Measurements from ENCODE around the gene BET1L. TPM values are rescaled to one million over a fixed set of nuclear protein-coding genes. Genes with fewer than 3 reads are reported as not detected.

Gene BET1L
- total and polyA plus RNA-seq, 2 experiments from 2014 or later = 19.5 to 22.8 TPM

DNA sequence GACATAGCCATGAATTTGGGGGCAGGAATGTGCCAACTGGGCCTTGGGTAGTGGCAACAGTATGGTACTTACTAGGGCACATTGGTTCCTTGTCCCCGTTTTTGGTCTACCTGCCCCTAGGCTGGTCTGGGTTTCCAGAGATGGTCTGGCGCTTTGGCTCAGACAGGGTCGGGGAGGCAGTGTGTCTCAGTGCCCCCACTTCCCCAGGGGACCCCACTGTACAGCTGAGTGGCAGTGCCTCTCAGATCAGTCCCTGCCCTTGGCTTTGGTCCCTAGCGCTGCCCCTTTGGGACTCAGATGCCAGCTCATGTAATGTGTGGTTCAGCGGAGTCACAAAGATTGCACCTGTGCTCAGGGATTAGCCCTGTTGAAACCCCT, 3.6 kb upstream of the BET1L start:
- H3K27ac ChIP-seq (ENCODE audit: low read depth) = no peak overlapping the region
- peaks cover 13% of the 10 kb centered on the region for H3F3A ChIP-seq (replicated peaks; ENCODE audit: low read depth)
- TF ChIP-seq ZNF331 (CRISPR knock-in tag; IDR thresholded peaks at IDR 0.05; ENCODE audit: low read depth) (no peak), POLR2AphosphoS5 (IDR thresholded peaks at IDR 0.05; ENCODE audit: low read depth) (no peak), NANOG (IDR thresholded peaks at IDR 0.05; ENCODE audit: borderline replicate concordance) (no peak), CTCF (conservative IDR thresholded peaks at IDR 0.05; ENCODE audit: low read depth in 2 of 2) (no peak), CREB1 (CRISPR knock-in tag; IDR thresholded peaks at IDR 0.05; ENCODE audit: low read depth) (no peak), EZH2 (IDR thresholded peaks at IDR 0.05; ENCODE audit: low read depth, unreplicated experiment) (no peak), EZH2phosphoT487 (IDR thresholded peaks at IDR 0.05; ENCODE audit: unreplicated experiment) (no peak), REST (IDR thresholded peaks at IDR 0.05; ENCODE audit: unreplicated experiment) (no peak), ETS1 (IDR thresholded peaks at IDR 0.05) (no peak), JUNB (IDR thresholded peaks at IDR 0.05; ENCODE audit: unreplicated experiment) (no peak), ZNF114 (CRISPR knock-in tag; IDR thresholded peaks at IDR 0.05) (no peak), STAT1 (IDR thresholded peaks at IDR 0.05; ENCODE audit: unreplicated experiment) (no peak)
- TF ChIP-seq, protein P1, sequence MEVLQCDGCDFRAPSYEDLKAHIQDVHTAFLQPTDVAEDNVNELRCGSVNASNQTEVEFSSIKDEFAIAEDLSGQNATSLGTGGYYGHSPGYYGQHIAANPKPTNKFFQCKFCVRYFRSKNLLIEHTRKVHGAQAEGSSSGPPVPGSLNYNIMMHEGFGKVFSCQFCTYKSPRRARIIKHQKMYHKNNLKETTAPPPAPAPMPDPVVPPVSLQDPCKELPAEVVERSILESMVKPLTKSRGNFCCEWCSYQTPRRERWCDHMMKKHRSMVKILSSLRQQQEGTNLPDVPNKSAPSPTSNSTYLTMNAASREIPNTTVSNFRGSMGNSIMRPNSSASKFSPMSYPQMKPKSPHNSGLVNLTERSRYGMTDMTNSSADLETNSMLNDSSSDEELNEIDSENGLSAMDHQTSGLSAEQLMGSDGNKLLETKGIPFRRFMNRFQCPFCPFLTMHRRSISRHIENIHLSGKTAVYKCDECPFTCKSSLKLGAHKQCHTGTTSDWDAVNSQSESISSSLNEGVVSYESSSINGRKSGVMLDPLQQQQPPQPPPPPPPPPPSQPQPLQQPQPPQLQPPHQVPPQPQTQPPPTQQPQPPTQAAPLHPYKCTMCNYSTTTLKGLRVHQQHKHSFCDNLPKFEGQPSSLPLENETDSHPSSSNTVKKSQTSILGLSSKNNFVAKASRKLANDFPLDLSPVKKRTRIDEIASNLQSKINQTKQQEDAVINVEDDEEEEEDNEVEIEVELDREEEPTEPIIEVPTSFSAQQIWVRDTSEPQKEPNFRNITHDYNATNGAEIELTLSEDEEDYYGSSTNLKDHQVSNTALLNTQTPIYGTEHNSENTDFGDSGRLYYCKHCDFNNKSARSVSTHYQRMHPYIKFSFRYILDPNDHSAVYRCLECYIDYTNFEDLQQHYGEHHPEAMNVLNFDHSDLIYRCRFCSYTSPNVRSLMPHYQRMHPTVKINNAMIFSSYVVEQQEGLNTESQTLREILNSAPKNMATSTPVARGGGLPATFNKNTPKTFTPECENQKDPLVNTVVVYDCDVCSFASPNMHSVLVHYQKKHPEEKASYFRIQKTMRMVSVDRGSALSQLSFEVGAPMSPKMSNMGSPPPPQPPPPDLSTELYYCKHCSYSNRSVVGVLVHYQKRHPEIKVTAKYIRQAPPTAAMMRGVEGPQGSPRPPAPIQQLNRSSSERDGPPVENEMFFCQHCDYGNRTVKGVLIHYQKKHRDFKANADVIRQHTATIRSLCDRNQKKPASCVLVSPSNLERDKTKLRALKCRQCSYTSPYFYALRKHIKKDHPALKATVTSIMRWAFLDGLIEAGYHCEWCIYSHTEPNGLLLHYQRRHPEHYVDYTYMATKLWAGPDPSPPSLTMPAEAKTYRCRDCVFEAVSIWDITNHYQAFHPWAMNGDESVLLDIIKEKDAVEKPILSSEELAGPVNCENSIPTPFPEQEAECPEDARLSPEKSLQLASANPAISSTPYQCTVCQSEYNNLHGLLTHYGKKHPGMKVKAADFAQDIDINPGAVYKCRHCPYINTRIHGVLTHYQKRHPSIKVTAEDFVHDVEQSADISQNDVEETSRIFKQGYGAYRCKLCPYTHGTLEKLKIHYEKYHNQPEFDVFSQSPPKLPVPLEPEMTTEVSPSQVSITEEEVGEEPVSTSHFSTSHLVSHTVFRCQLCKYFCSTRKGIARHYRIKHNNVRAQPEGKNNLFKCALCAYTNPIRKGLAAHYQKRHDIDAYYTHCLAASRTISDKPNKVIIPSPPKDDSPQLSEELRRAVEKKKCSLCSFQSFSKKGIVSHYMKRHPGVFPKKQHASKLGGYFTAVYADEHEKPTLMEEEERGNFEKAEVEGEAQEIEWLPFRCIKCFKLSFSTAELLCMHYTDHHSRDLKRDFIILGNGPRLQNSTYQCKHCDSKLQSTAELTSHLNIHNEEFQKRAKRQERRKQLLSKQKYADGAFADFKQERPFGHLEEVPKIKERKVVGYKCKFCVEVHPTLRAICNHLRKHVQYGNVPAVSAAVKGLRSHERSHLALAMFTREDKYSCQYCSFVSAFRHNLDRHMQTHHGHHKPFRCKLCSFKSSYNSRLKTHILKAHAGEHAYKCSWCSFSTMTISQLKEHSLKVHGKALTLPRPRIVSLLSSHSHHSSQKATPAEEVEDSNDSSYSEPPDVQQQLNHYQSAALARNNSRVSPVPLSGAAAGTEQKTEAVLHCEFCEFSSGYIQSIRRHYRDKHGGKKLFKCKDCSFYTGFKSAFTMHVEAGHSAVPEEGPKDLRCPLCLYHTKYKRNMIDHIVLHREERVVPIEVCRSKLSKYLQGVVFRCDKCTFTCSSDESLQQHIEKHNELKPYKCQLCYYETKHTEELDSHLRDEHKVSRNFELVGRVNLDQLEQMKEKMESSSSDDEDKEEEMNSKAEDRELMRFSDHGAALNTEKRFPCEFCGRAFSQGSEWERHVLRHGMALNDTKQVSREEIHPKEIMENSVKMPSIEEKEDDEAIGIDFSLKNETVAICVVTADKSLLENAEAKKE (CRISPR knock-in tag; IDR thresholded peaks at IDR 0.05) = no peak
- peaks cover 12% of the 10 kb centered on the region; the same call in 1 of the 2 replicates for H3K4me1 ChIP-seq (ENCODE audit: insufficient read depth)
- H3K27ac Mint-ChIP-seq = no peak overlapping the region
- peaks cover 8% of the 10 kb centered on the region for H3K36me3 ChIP-seq (ENCODE audit: insufficient read depth)
- H3K27me3 ChIP-seq (ENCODE audit: insufficient read depth) = no peaks in the 10 kb centered on the region
- H3K4me1 Mint-ChIP-seq = peaks cover 8% of the 10 kb centered on the region; the same call in 2 of the 3 replicates
- H3K9me2 ChIP-seq (ENCODE audit: insufficient read depth) = no peaks in the 10 kb centered on the region
- peaks cover 14% of the 10 kb centered on the region for H3K27me3 Mint-ChIP-seq (ENCODE audit: insufficient read depth, low read depth, poor library complexity)
- peaks cover 63% of the 10 kb centered on the region for H3K36me3 Mint-ChIP-seq (ENCODE audit: low read depth)
- no peak overlapping the region for H3K4me3 ChIP-seq
- peaks cover 4% of the 10 kb centered on the region for H4K20me1 ChIP-seq (replicated peaks; ENCODE audit: insufficient read depth)
- H3K79me2 ChIP-seq (replicated peaks; ENCODE audit: insufficient read depth) = peaks cover 26% of the 10 kb centered on the region
- no peaks in the 10 kb centered on the region; the same call in 2 of the 3 replicates for H3K9me3 Mint-ChIP-seq
- H3K4me2 ChIP-seq = no peak overlapping the region
- ATAC-seq (no peak), DNase-seq (ENCODE audit: low spot score) (no peak)
- no peak overlapping the region for H2AFZ ChIP-seq
- H3K4me3 Mint-ChIP-seq = no peak overlapping the region
